HCT116 (cell line): ENCODE measurements around the gene TNFRSF12A. TPM values are rescaled to one million over a fixed set of nuclear protein-coding genes. Genes with fewer than 3 reads are reported as not detected.

Experiments used
- ATAC-seq: fragments of 200-7000 bp; cut with Tn5 transposase; 2 replicates; pipeline ENCODE4 v1.9.1; 2020; ENCODE audit warnings: mild to moderate bottlenecking, moderate library complexity
- BruUV-seq: library from RNA; stranded (reverse); fragments of 400-500 nt; replicated peaks from 2 replicates; lab custom pipeline; 2021; lab: Mats Ljungman, UMichigan
- CTCF ChIA-PET: fragments of 300-600 bp; sonication (Branson Sonifier 250); formaldehyde crosslinking; loops from one replicate; lab custom pipeline; 2021; ENCODE audit warnings: antibody characterized with exemption; lab: Charles Lee
- POLR2A ChIA-PET: fragments of 300-600, 350-600 bp; sonication (Branson Sonifier 250); formaldehyde crosslinking; loops from one replicate; lab custom pipeline; 2021; ENCODE audit warnings: antibody characterized with exemption; lab: Charles Lee
- RAD21 ChIA-PET, 2 experiments: fragments of 300-600 bp; sonication (Branson Sonifier 250); formaldehyde crosslinking; loops; one replicate each; lab custom pipeline; 2023; ENCODE audit warnings: low total read pairs in 2 of 2; ENCODE audit not compliant: uncharacterized antibody in 2 of 2, unreplicated experiment in 2 of 2, low non-redundant PET in 1 of 2; lab: Charles Lee
- DNase-seq: peaks from one replicate; pipeline ENCODE4 v3.0.0-alpha.2; 2010; ENCODE audit warnings: low read depth, low spot score
- H2AFZ ChIP-seq: fragments of 200-600 bp; shearing (Covaris generic), sonication (generic); 2 replicates; pipeline ENCODE4 v1.6.1; 2017; ENCODE audit warnings: low read depth, mixed run types, mixed read lengths, antibody characterized with exemption, low read length; ENCODE audit not compliant: poor library complexity, severe bottlenecking
- H3K27ac ChIP-seq: 2 replicates; pipeline ENCODE4 v1.5.1; 2012; ENCODE audit warnings: low read depth, low read length
- H3K27me3 ChIP-seq: fragments of 200-600 bp; sonication (generic); 2 replicates; pipeline ENCODE4 v1.6.1; 2016; ENCODE audit warnings: mixed run types, low read length, mixed read lengths; ENCODE audit not compliant: insufficient read depth
- H3K36me3 ChIP-seq, 2 experiments: fragments of 200-500 bp in 1 of 2; fragments of 200-600 bp in 1 of 2; sonication (Bioruptor generic) in 1 of 2; sonication (generic) in 1 of 2; 2 replicates each; pipeline versions ENCODE4 v1.5.1 to v1.6.1; 2014 to 2016; ENCODE audit warnings: low read length in 2 of 2, inconsistent platforms in 1 of 2, mixed read lengths in 1 of 2, mixed run types in 1 of 2; ENCODE audit not compliant: insufficient read depth in 2 of 2, control insufficient read depth in 1 of 2
- H3K4me1 ChIP-seq, 2 experiments: fragments of 200-600 bp in 1 of 2; sonication (generic) in 1 of 2; 2 replicates each; pipeline versions ENCODE4 v1.5.1 to v1.6.1; 2012 to 2017; ENCODE audit warnings: low read length in 2 of 2, inconsistent platforms in 1 of 2, mild to moderate bottlenecking in 1 of 2, mixed read lengths in 1 of 2, mixed run types in 1 of 2, moderate library complexity in 1 of 2; ENCODE audit not compliant: insufficient read depth in 2 of 2, control insufficient read depth in 1 of 2
- H3K4me2 ChIP-seq: fragments of 200-600 bp; sonication (generic); 2 replicates; pipeline ENCODE4 v1.6.1; 2017; ENCODE audit warnings: mixed run types, low read length, mixed read lengths
- H3K4me3 ChIP-seq, 2 experiments: fragments of 200-600 bp in 1 of 2; sonication (generic) in 1 of 2; replicated peaks in 1 of 2; 2 replicates each; pipeline ENCODE4 v1.5.1; 2011 to 2016; ENCODE audit warnings: low read length in 2 of 2, control low read depth in 1 of 2, low read depth in 1 of 2, mild to moderate bottlenecking in 1 of 2, mixed read lengths in 1 of 2, mixed run types in 1 of 2
- H3K79me2 ChIP-seq: fragments of 200-600 bp; sonication (generic); 2 replicates; pipeline ENCODE4 v1.6.1; 2017; ENCODE audit warnings: mild to moderate bottlenecking, mixed run types, low read length, moderate library complexity, mixed read lengths; ENCODE audit not compliant: insufficient read depth
- H3K9ac ChIP-seq: fragments of 200-600 bp; sonication (generic); 2 replicates; pipeline ENCODE4 v1.6.1; 2016; ENCODE audit warnings: low read length, mixed read lengths
- H3K9me2 ChIP-seq: fragments of 200-600 bp; sonication (generic), shearing (Covaris generic); 2 replicates; pipeline ENCODE4 v1.6.1; 2017; ENCODE audit warnings: mixed run types, mild to moderate bottlenecking, moderate library complexity; ENCODE audit not compliant: insufficient read depth
- H3K9me3 ChIP-seq, 2 experiments: fragments of 200-500 bp in 1 of 2; fragments of 200-600 bp in 1 of 2; sonication (Bioruptor generic) in 1 of 2; sonication (generic) in 1 of 2; 2 replicates each; pipeline ENCODE4 v1.6.1; 2014 to 2017; ENCODE audit warnings: low read length in 2 of 2, mixed read lengths in 2 of 2, inconsistent platforms in 1 of 2, low read depth in 1 of 2, mild to moderate bottlenecking in 1 of 2, mixed run types in 1 of 2, moderate library complexity in 1 of 2; ENCODE audit not compliant: control insufficient read depth in 1 of 2, insufficient read depth in 1 of 2
- H4K20me1 ChIP-seq: fragments of 200-600 bp; sonication (generic), shearing (Covaris generic); 2 replicates; pipeline ENCODE4 v1.6.1; 2017; ENCODE audit warnings: mixed run types, mild to moderate bottlenecking, moderate library complexity; ENCODE audit not compliant: insufficient read depth
- CTCF ChIP-seq, 3 experiments: fragments of 200-600 bp in 1 of 3; sonication (generic) in 1 of 3; IDR thresholded peaks in 2 of 3; conservative IDR thresholded peaks in 1 of 3; 2 replicates each; pipeline ENCODE4 v1.5.1; 2012 to 2017; ENCODE audit warnings: low read depth in 2 of 3, low read length in 2 of 3, antibody characterized with exemption in 1 of 3, borderline replicate concordance in 1 of 3, control low read depth in 1 of 3, mild to moderate bottlenecking in 1 of 3, mixed read lengths in 1 of 3, mixed run types in 1 of 3, moderate library complexity in 1 of 3; ENCODE audit not compliant: insufficient read depth in 1 of 3
- EGR1 ChIP-seq: IDR thresholded peaks from 2 replicates; pipeline ENCODE4 v1.6.1; 2012; ENCODE audit warnings: low read depth
- EZH2 ChIP-seq: fragments of 200-600 bp; sonication (generic); IDR thresholded peaks from 2 replicates; pipeline ENCODE4 v1.6.1; 2017; ENCODE audit warnings: antibody characterized with exemption, mixed run types
- FOSL1 ChIP-seq: IDR thresholded peaks from 2 replicates; pipeline ENCODE4 v1.6.1; 2012; ENCODE audit warnings: low read depth
- JUND ChIP-seq: IDR thresholded peaks from 2 replicates; pipeline ENCODE4 v1.6.1; 2012
- POLR2A ChIP-seq: IDR thresholded peaks from 2 replicates; pipeline ENCODE4 v1.7.0; 2011; ENCODE audit warnings: borderline replicate concordance; ENCODE audit not compliant: insufficient read depth, insufficient read length; ENCODE audit errors: extremely low read depth
- SIN3A ChIP-seq: IDR thresholded peaks from 2 replicates; pipeline ENCODE4 v1.6.1; 2012; ENCODE audit warnings: low read depth
- YY1 ChIP-seq: IDR thresholded peaks from 2 replicates; pipeline ENCODE4 v1.6.1; 2011; ENCODE audit warnings: low read length, low read depth, moderate library complexity, mild to moderate bottlenecking; ENCODE audit not compliant: insufficient replicate concordance; ENCODE audit errors: extremely low read depth
- ZNF274 ChIP-seq: fragments of 200-500 bp; sonication (Bioruptor generic); IDR thresholded peaks from 2 replicates; pipeline ENCODE4 v1.6.1; 2014; ENCODE audit warnings: mild to moderate bottlenecking, low read depth, low read length, inconsistent platforms
- intact Hi-C: fragments of 100-400 bp; cut with micrococcal nuclease; formaldehyde crosslinking; loops from 2 replicates; pipeline ENCODE4 v1.10.0; 2022
- total RNA-seq: library from RNA; stranded (reverse); gene quantifications from one replicate; pipeline ENCODE4 v1.2.1, GENCODE V29; 2021; ENCODE audit not compliant: unreplicated experiment
- TF ChIP-seq, protein P1 (sequence below): IDR thresholded peaks from 2 replicates; pipeline ENCODE4 v1.6.1; 2012

The TNFRSF12A gene
- total RNA-seq, 1 experiment from 2014 or later = 188 TPM

DNA sequence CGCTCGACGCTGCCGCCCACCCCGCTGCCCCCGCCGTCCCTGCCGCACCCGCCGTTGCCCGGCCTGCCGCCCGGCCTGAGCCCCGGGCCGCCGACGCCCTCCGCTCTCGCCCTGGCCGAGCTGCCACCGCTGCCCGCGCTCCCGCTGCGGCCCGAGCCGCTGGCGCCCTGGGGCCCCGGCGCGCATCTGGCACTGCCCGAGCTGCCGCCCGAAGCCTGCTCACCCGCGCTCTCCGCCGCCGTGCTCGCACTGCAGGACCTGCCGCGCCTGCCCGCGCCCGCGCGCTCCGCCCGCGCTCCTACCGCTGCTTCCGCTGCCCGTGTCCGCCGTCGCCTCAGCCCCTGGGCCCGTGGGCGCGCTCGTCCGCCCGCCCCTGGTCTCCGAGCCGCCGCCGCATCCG lies 15.8 kb upstream of the TNFRSF12A start:
- peaks cover 29 to 52% of the 10 kb centered on the region in 2 experiments for H3K4me1 ChIP-seq
- ChIA-PET RAD21 (interaction anchor here (1.0 to 1.4 kb wide), 2 partner anchors 23 to 24 kb away, joined by 4 to 7 read pairs; no protein-coding TSS in a partner anchor), CTCF (interaction anchor here (0.9 to 3.0 kb wide), 4 partner anchors 16 to 28 kb away, joined by 4 to 29 read pairs (median 13); partner anchors contain the start of genes HCFC1R1, THOC6 and TNFRSF12A), POLR2A (interaction anchor here (0.8 to 11.4 kb wide), 4 partner anchors 10 to 39 kb away, joined by 3 to 188 read pairs (median 4); partner anchors contain the start of genes CLDN6, HCFC1R1, THOC6 and TNFRSF12A)
- peak; percentile 31 for ATAC-seq
- BruUV-seq = no TSS peak
- intact Hi-C loops = loop anchor here (2.0 kb wide), 1 partner anchor 20 kb away; the partner anchor contains the start of gene THOC6
- no peaks in the 10 kb centered on the region for H3K36me3 ChIP-seq
- no peaks in the 10 kb centered on the region for H3K9me3 ChIP-seq
- no peak overlapping the region for H3K9ac ChIP-seq
- no peaks in the 10 kb centered on the region for H4K20me1 ChIP-seq
- no peak for DNase-seq
- H2AFZ ChIP-seq = no peak overlapping the region
- TF ChIP-seq CTCF (IDR thresholded peaks at IDR 0.05 in 2 of 3, conservative IDR thresholded peaks at IDR 0.05 in 1 of 3; ENCODE audit: borderline replicate concordance in 1 of 3, insufficient read depth in 1 of 3, low read depth in 2 of 3, low read length in 2 of 3) = no peak
- no peak for TF ChIP-seq FOSL1
- no peak for TF ChIP-seq EGR1
- TF ChIP-seq POLR2A = no peak
- no peak for TF ChIP-seq ZNF274
- TF ChIP-seq EZH2 = no peak
- TF ChIP-seq, protein P1, sequence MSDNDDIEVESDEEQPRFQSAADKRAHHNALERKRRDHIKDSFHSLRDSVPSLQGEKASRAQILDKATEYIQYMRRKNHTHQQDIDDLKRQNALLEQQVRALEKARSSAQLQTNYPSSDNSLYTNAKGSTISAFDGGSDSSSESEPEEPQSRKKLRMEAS = no peak
- no peak for TF ChIP-seq JUND
- TF ChIP-seq SIN3A = no peak
- TF ChIP-seq YY1 = no peak
- H3K4me3 ChIP-seq = peak overlapping the region in 1 of 2 experiments; percentile 20; a peak in 1 of 4 replicates
- H3K4me2 ChIP-seq = no peak overlapping the region
- H3K79me2 ChIP-seq = no peaks in the 10 kb centered on the region
- no peaks in the 10 kb centered on the region for H3K9me2 ChIP-seq
- H3K27ac ChIP-seq = no peak overlapping the region
- H3K27me3 ChIP-seq = no peaks in the 10 kb centered on the region
